ENCODE measurements around the gene ARHGAP22. TPM values are rescaled to one million over a fixed set of nuclear protein-coding genes. Genes with fewer than 3 reads are reported as not detected.

The ARHGAP22 gene
- polyA plus RNA-seq, 1 of the 3 experiments (the other 2 are of a cell fraction) = 12.4 TPM

GRCh38 chr10:48616436-48616835, 11.6 kb upstream of the ARHGAP22 start:
- H3K4me3 ChIP-seq (ENCODE audit: low read depth in 2 of 2, low read length in 1 of 2) = no peak overlapping the region
- peaks cover 16% of the 10 kb centered on the region for H3F3A ChIP-seq (replicated peaks; ENCODE audit: insufficient read depth)
- H3K9ac ChIP-seq = no peak overlapping the region
- H3K4me2 ChIP-seq = no peak overlapping the region
- 0% methylated on average over 1 of the region's 1 CpG for WGBS (ENCODE audit: low lambda C conversion rate)
- peak overlapping the region in 1 of 2 experiments; percentile 77; a peak in 1 of 4 replicates for H3K27ac ChIP-seq (ENCODE audit: low read depth in 2 of 2, low read length in 1 of 2)
- ChIA-PET POLR2A (no interaction called here), CTCF (interaction anchor here (1.6 to 2.4 kb wide), 4 partner anchors 8 to 11 kb away, joined by 3 to 12 read pairs (median 6); partner anchors contain the start of gene ARHGAP22)
- H4K20me1 ChIP-seq (ENCODE audit: insufficient read depth) = no peaks in the 10 kb centered on the region
- H3K9me3 ChIP-seq = peaks cover 10% of the 10 kb centered on the region; the same call in 1 of the 2 replicates
- TF ChIP-seq RCOR1 (IDR thresholded peaks at IDR 0.05; ENCODE audit: low read length) (peak; percentile 89), TEAD4 (IDR thresholded peaks at IDR 0.05; ENCODE audit: borderline replicate concordance, insufficient read depth) (0 out of 2 replicates have a peak, but pooled peaks have one; percentile 42), CHD2 (IDR thresholded peaks at IDR 0.05; ENCODE audit: low read length, partially characterized antibody) (peak; percentile 40), TCF12 (IDR thresholded peaks at IDR 0.05) (peak; percentile 64), MAX (IDR thresholded peaks at IDR 0.05; ENCODE audit: low read depth) (no peak), PBX3 (IDR thresholded peaks at IDR 0.05) (peak; percentile 10; the same call in 1 of the 2 replicates), FOXJ3 (CRISPR knock-in tag; IDR thresholded peaks at IDR 0.05) (peak; percentile 38; the same call in 1 of the 2 replicates), GATA2 (CRISPR knock-in tag; IDR thresholded peaks at IDR 0.05) (peak; percentile 93), EP300 (IDR thresholded peaks at IDR 0.05; ENCODE audit: borderline replicate concordance in 1 of 2, low read depth in 1 of 2, low read length in 1 of 2) (peak in 1 of 2 experiments; percentile 97; a peak in 2 of 4 replicates), TAF1 (IDR thresholded peaks at IDR 0.05; ENCODE audit: borderline replicate concordance, low read depth, low read length) (no peak)
- no peaks in the 10 kb centered on the region for H3K27me3 ChIP-seq (ENCODE audit: insufficient read depth)
- H3K4me1 ChIP-seq (ENCODE audit: control insufficient read depth in 1 of 2, insufficient read depth in 2 of 2, low read depth in 1 of 2, low read length in 1 of 2) = peaks cover 0 to 15% of the 10 kb centered on the region in 2 experiments; a peak in 3 of 4 replicates
- DNase-seq = peak; percentile 61
- H2AFZ ChIP-seq (ENCODE audit: low read depth) = no peak overlapping the region
- H3K79me2 ChIP-seq (ENCODE audit: insufficient read depth) = peaks cover 45% of the 10 kb centered on the region
- H3K9me2 ChIP-seq = no peaks in the 10 kb centered on the region
- H3K36me3 ChIP-seq (replicated peaks in 1 of 2; ENCODE audit: control insufficient read depth in 1 of 2, insufficient read depth in 2 of 2, low read length in 1 of 2) = peaks cover 0 to 13% of the 10 kb centered on the region in 2 experiments

- Histone ChIP-seq H4K20me1 (ENCODE audit: insufficient read depth) (no peaks in the 10 kb centered on the region), H3K9me3 (peaks cover 10% of the 10 kb centered on the region; the same call in 1 of the 2 replicates), H2AFZ (ENCODE audit: low read depth) (no peak overlapping the region), H3K4me3 (ENCODE audit: low read depth in 2 of 2, low read length in 1 of 2) (no peak overlapping the region), H3K27me3 (ENCODE audit: insufficient read depth) (no peaks in the 10 kb centered on the region), H3K4me1 (ENCODE audit: control insufficient read depth in 1 of 2, insufficient read depth in 2 of 2, low read depth in 1 of 2, low read length in 1 of 2) (peaks cover 0 to 26% of the 10 kb centered on the region in 2 experiments), H3F3A (replicated peaks; ENCODE audit: insufficient read depth) (peaks cover 16% of the 10 kb centered on the region), H3K9me2 (no peaks in the 10 kb centered on the region), H3K4me2 (no peak overlapping the region), H3K79me2 (ENCODE audit: insufficient read depth) (peaks cover 56% of the 10 kb centered on the region), H3K27ac (ENCODE audit: low read depth in 2 of 2, low read length in 1 of 2) (no peak overlapping the region), H3K9ac (no peak overlapping the region), H3K36me3 (replicated peaks in 1 of 2; ENCODE audit: control insufficient read depth in 1 of 2, insufficient read depth in 2 of 2, low read length in 1 of 2) (peaks cover 0 to 13% of the 10 kb centered on the region in 2 experiments)
- ChIA-PET CTCF (interaction anchor here (0.6 to 2.7 kb wide), 9 partner anchors 9 to 62 kb away, joined by 3 to 23 read pairs (median 4); partner anchors contain the start of gene ARHGAP22), POLR2A (interaction anchor here (1.2 kb wide), 1 partner anchor 9 kb away, joined by 3 read pairs; no protein-coding TSS in a partner anchor)
- no peak for TF ChIP-seq RXRA (IDR thresholded peaks at IDR 0.05; ENCODE audit: borderline replicate concordance, low read depth)
- peak; percentile 46 for TF ChIP-seq CTCF (IDR thresholded peaks at IDR 0.05)
- no peak for TF ChIP-seq FOXM1 (IDR thresholded peaks at IDR 0.05; ENCODE audit: low read depth)
- no peak for TF ChIP-seq ELF1 (IDR thresholded peaks at IDR 0.05)
- no peak for TF ChIP-seq JUND (IDR thresholded peaks at IDR 0.05)
- no peak for DNase-seq
- WGBS (ENCODE audit: low lambda C conversion rate) = 72% methylated on average over 2 of the region's 2 CpGs
Observed at GRCh38 chr10:48614481-48615390, 9.9 kb upstream of the ARHGAP22 start.
